CD4-positive, CD25-positive, alpha-beta regulatory T cell (primary cell): ENCODE data around the gene TRPV4. TPM values are rescaled to one million over a fixed set of nuclear protein-coding genes. Genes with fewer than 3 reads are reported as not detected.

Experiments
- ATAC-seq, 2 donors: fragments of 150-1000 bp; cut with Tn5 transposase; one replicate each; pipeline ENCODE4 v1.10.0; 2021; ENCODE audit warnings: low read depth in 2 of 2, moderate number of reproducible peaks in 2 of 2, moderate library complexity in 1 of 2
- DNase-seq, 3 donors: peaks; one replicate each; pipeline versions ENCODE4 v3.0.0 to v3.0.0-alpha.2; 2012 to 2022; ENCODE audit warnings: mixed read lengths in 1 of 3
- H3K27ac ChIP-seq: one replicate; pipeline ENCODE4 v1.7.0; 2013; ENCODE audit warnings: mild to moderate bottlenecking, low read length; ENCODE audit not compliant: insufficient read depth, poor library complexity, severe bottlenecking
- H3K27me3 ChIP-seq: one replicate; pipeline ENCODE4 v1.7.0; 2013; ENCODE audit warnings: low read length; ENCODE audit not compliant: control insufficient read depth, insufficient read depth
- H3K36me3 ChIP-seq: one replicate; pipeline ENCODE4 v1.7.0; 2013; ENCODE audit warnings: mild to moderate bottlenecking, low read length, moderate library complexity; ENCODE audit not compliant: control insufficient read depth, insufficient read depth
- H3K4me1 ChIP-seq: 2 replicates; pipeline ENCODE4 v1.7.0; 2013; ENCODE audit warnings: mild to moderate bottlenecking, low read length; ENCODE audit not compliant: insufficient read depth, control insufficient read depth, poor library complexity, severe bottlenecking
- H3K4me3 ChIP-seq: one replicate; pipeline ENCODE4 v1.7.0; 2013; ENCODE audit warnings: low read depth, mild to moderate bottlenecking, low read length, moderate library complexity
- H3K9me3 ChIP-seq, 2 experiments: 1 replicate in 1 of 2; 2 replicates in 1 of 2; pipeline ENCODE4 v1.7.0; 2013; ENCODE audit warnings: low read length in 2 of 2, mild to moderate bottlenecking in 1 of 2, moderate library complexity in 1 of 2; ENCODE audit not compliant: control insufficient read depth in 2 of 2
- H3K27ac Mint-ChIP-seq, 3 donors: one replicate each; pipeline ENCODE4 v1.8.0; 2020 to 2022; ENCODE audit warnings: mild to moderate bottlenecking in 3 of 3, mixed read lengths in 3 of 3, moderate library complexity in 2 of 3
- H3K27me3 Mint-ChIP-seq: one replicate; pipeline ENCODE4 v1.8.0; 2022; ENCODE audit warnings: mild to moderate bottlenecking, mixed read lengths
- H3K36me3 Mint-ChIP-seq: one replicate; pipeline ENCODE4 v1.8.0; 2020; ENCODE audit warnings: mixed read lengths
- H3K4me1 Mint-ChIP-seq, 4 donors: one replicate each; pipeline ENCODE4 v1.8.0; 2020 to 2022; ENCODE audit warnings: mixed read lengths in 4 of 4, mild to moderate bottlenecking in 1 of 4
- H3K4me3 Mint-ChIP-seq, 4 donors: one replicate each; pipeline ENCODE4 v1.8.0; 2020 to 2022; ENCODE audit warnings: mild to moderate bottlenecking in 4 of 4, mixed read lengths in 4 of 4, moderate library complexity in 3 of 4
- H3K9me3 Mint-ChIP-seq, 7 donors: one replicate each; pipeline ENCODE4 v1.8.0; 2020 to 2022; ENCODE audit warnings: mixed read lengths in 7 of 7, mild to moderate bottlenecking in 3 of 7, moderate library complexity in 2 of 7
- polyA plus RNA-seq, 4 donors: library from polyadenylated mRNA; unstranded; fragments of 300-500 nt; fragmentation: Illumina TruSeq; gene quantifications; one replicate each; pipeline ENCODE4 v1.2.3, GENCODE V29; 2021
- total RNA-seq: library from RNA; stranded (reverse); gene quantifications from one replicate; pipeline ENCODE4 v1.2.3, GENCODE V29; 2022

The TRPV4 gene
- total and polyA plus RNA-seq, 5 donors from 2014 or later = not detected

DNA sequence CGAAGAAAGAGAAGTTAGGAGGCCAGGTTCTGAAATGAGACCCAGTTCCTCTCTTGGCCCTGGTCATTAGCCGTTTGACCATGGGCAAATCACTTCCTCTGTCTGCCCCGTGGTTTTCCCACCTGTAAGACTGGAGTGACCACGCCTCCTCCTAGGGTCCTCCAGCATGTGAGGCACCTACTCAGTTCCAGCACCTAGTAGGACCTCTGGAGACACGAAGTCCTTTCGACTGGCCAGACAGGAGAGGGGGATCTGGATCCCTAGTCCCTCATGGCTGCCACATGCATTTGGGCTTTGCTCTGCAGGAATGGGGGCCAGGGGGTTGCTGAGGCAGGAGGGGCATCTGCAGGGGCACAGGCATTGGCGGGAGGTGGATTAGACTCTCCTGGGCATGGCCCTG is 16.3 kb downstream of the TRPV4 start:
- H3K4me1 Mint-ChIP-seq = no peaks in the 10 kb centered on the region
- no peaks in the 10 kb centered on the region for H3K4me1 ChIP-seq
- no peaks in the 10 kb centered on the region for H3K9me3 Mint-ChIP-seq
- no peaks in the 10 kb centered on the region for H3K9me3 ChIP-seq
- peaks cover 21% of the 10 kb centered on the region for H3K27me3 Mint-ChIP-seq
- no peak overlapping the region for H3K4me3 ChIP-seq
- no peak overlapping the region for H3K4me3 Mint-ChIP-seq
- no peak overlapping the region for H3K27ac Mint-ChIP-seq
- no peaks in the 10 kb centered on the region for H3K36me3 Mint-ChIP-seq
- ATAC-seq (no peak), DNase-seq (no peak)
- no peaks in the 10 kb centered on the region for H3K27me3 ChIP-seq
- no peaks in the 10 kb centered on the region for H3K36me3 ChIP-seq
- H3K27ac ChIP-seq = no peak overlapping the region

- Mint-ChIP-seq H3K27me3 (peaks cover 16% of the 10 kb centered on the region), H3K4me3 (no peak overlapping the region), H3K36me3 (no peaks in the 10 kb centered on the region), H3K4me1 (no peaks in the 10 kb centered on the region), H3K27ac (no peak overlapping the region), H3K9me3 (no peaks in the 10 kb centered on the region)
- no peak overlapping the region for H3K27ac ChIP-seq
- H3K36me3 ChIP-seq = no peaks in the 10 kb centered on the region
- H3K27me3 ChIP-seq = no peaks in the 10 kb centered on the region
- no peaks in the 10 kb centered on the region for H3K9me3 ChIP-seq
- no peak overlapping the region for H3K4me3 ChIP-seq
- ATAC-seq = no peak
- DNase-seq = no peak
- H3K4me1 ChIP-seq = no peaks in the 10 kb centered on the region
Measured at GRCh38 chr12:109815757-109816617, 17.2 kb downstream of the TRPV4 start.

- H3K4me3 Mint-ChIP-seq = no peak overlapping the region
- H3K9me3 Mint-ChIP-seq = no peaks in the 10 kb centered on the region
- H3K27ac Mint-ChIP-seq = no peak overlapping the region
Measured at GRCh38 chr12:109815225-109815624, 18.0 kb downstream of the TRPV4 start.

DNA sequence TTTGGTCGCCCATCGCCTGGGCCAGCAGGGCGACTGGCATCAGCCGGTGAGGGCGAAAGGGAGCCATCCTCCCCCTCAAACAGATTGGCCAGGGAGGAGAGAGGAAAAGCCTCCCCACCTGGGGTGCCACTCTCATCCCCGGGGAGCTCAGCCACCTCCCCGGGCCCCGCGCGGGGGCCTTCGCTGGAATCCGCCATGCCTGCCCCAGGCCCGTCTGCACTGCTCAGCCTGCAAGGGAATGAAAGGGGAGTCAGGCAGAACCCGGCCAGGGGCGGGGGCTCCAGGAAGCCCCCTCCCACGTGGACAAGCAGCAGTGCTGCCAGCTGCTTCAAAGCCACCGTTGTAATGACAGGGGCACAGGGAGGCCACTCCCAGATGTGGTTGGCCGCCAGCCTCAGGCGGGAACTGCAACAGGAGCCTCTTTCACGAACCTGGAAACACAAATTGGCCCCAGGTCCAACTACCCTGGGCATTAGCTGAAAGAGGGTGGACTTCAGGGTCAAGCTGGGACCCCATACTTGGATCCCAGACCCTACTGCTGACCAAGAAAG is 18.5 kb downstream of the TRPV4 start:
- H3K4me3 ChIP-seq = no peak overlapping the region
- DNase-seq (no peak), ATAC-seq (no peak)
- Mint-ChIP-seq H3K9me3 (no peaks in the 10 kb centered on the region), H3K27me3 (peaks cover 11% of the 10 kb centered on the region), H3K36me3 (no peaks in the 10 kb centered on the region), H3K4me3 (no peak overlapping the region), H3K4me1 (no peaks in the 10 kb centered on the region), H3K27ac (no peak overlapping the region)
- H3K9me3 ChIP-seq = no peaks in the 10 kb centered on the region
- H3K4me1 ChIP-seq = no peaks in the 10 kb centered on the region
- no peaks in the 10 kb centered on the region for H3K36me3 ChIP-seq
- H3K27ac ChIP-seq = no peak overlapping the region
- H3K27me3 ChIP-seq = no peaks in the 10 kb centered on the region

More at GRCh38 chr12:109815225-109815624, 18.0 kb downstream of the TRPV4 start:
- H3K36me3 Mint-ChIP-seq = no peaks in the 10 kb centered on the region
- Histone ChIP-seq H3K36me3 (no peaks in the 10 kb centered on the region), H3K4me3 (no peak overlapping the region), H3K9me3 (no peaks in the 10 kb centered on the region), H3K27ac (no peak overlapping the region), H3K27me3 (no peaks in the 10 kb centered on the region), H3K4me1 (no peaks in the 10 kb centered on the region)
- ATAC-seq (no peak), DNase-seq (no peak)
- H3K27me3 Mint-ChIP-seq = peaks cover 16% of the 10 kb centered on the region
- H3K4me1 Mint-ChIP-seq = no peaks in the 10 kb centered on the region

GRCh38 chr12:109813810-109814416 is 19.3 kb downstream of the TRPV4 start:
- Histone ChIP-seq H3K27ac (no peak overlapping the region), H3K9me3 (no peaks in the 10 kb centered on the region), H3K4me3 (no peak overlapping the region), H3K27me3 (no peaks in the 10 kb centered on the region), H3K36me3 (no peaks in the 10 kb centered on the region), H3K4me1 (no peaks in the 10 kb centered on the region)
- peaks cover 6% of the 10 kb centered on the region for H3K27me3 Mint-ChIP-seq
- no peaks in the 10 kb centered on the region for H3K36me3 Mint-ChIP-seq
- H3K4me1 Mint-ChIP-seq = no peaks in the 10 kb centered on the region
- ATAC-seq = no peak
- DNase-seq = no peak
- no peak overlapping the region for H3K4me3 Mint-ChIP-seq
- no peaks in the 10 kb centered on the region for H3K9me3 Mint-ChIP-seq
- H3K27ac Mint-ChIP-seq = no peak overlapping the region

GRCh38 chr12:109811624-109811995 is 21.6 kb downstream of the TRPV4 start:
- Histone ChIP-seq H3K9me3 (no peaks in the 10 kb centered on the region), H3K36me3 (no peaks in the 10 kb centered on the region), H3K4me3 (no peak overlapping the region), H3K27me3 (no peaks in the 10 kb centered on the region), H3K27ac (no peak overlapping the region), H3K4me1 (no peaks in the 10 kb centered on the region)
- H3K27ac Mint-ChIP-seq = no peak overlapping the region
- H3K4me3 Mint-ChIP-seq = no peak overlapping the region
- ATAC-seq (no peak), DNase-seq (no peak)
- H3K9me3 Mint-ChIP-seq = no peaks in the 10 kb centered on the region
- no peaks in the 10 kb centered on the region for H3K36me3 Mint-ChIP-seq
- no peaks in the 10 kb centered on the region for H3K4me1 Mint-ChIP-seq
- no peaks in the 10 kb centered on the region for H3K27me3 Mint-ChIP-seq

- H3K36me3 Mint-ChIP-seq = no peaks in the 10 kb centered on the region
- peak overlapping the region in 1 of 3 donors; percentile 31 for H3K27ac Mint-ChIP-seq
- no peaks in the 10 kb centered on the region for H3K4me1 Mint-ChIP-seq
- Histone ChIP-seq H3K36me3 (no peaks in the 10 kb centered on the region), H3K27ac (no peak overlapping the region), H3K9me3 (no peaks in the 10 kb centered on the region), H3K4me1 (no peaks in the 10 kb centered on the region), H3K4me3 (no peak overlapping the region), H3K27me3 (no peaks in the 10 kb centered on the region)
- no peaks in the 10 kb centered on the region for H3K9me3 Mint-ChIP-seq
- ATAC-seq (no peak), DNase-seq (no peak)
- H3K27me3 Mint-ChIP-seq = no peaks in the 10 kb centered on the region
- no peak overlapping the region for H3K4me3 Mint-ChIP-seq
Measured at GRCh38 chr12:109810954-109811623, 22.1 kb downstream of the TRPV4 start.
